BLaER1 treated with 17β-estradiol and CSF1 and Interleukin-3, amounts not matched to agents 10 nM and 100 nM (cell line): ENCODE data around the gene TRAPPC5.

Experiments
- H3K27ac ChIP-seq, 11 experiments: shearing (Covaris generic); formaldehyde crosslinking; 2 replicates each; pipeline ENCODE4 v1.8.1; 2022
- H3K27me3 ChIP-seq, 11 experiments: shearing (Covaris generic); formaldehyde crosslinking; 2 replicates each; pipeline ENCODE4 v1.8.1; 2022
- H3K36me3 ChIP-seq, 11 experiments: shearing (Covaris generic); formaldehyde crosslinking; 2 replicates each; pipeline ENCODE4 v1.8.1; 2022
- H3K4me1 ChIP-seq, 10 experiments: shearing (Covaris generic); formaldehyde crosslinking; 2 replicates each; pipeline ENCODE4 v1.8.1; 2022
- H3K4me2 ChIP-seq, 11 experiments: shearing (Covaris generic); formaldehyde crosslinking; 2 replicates each; pipeline ENCODE4 v1.8.1; 2022
- H3K4me3 ChIP-seq, 10 experiments: shearing (Covaris generic); formaldehyde crosslinking; 2 replicates each; pipeline ENCODE4 v1.8.1; 2022
- H3K9ac ChIP-seq, 11 experiments: shearing (Covaris generic); formaldehyde crosslinking; 2 replicates each; pipeline ENCODE4 v1.8.1; 2022
- H3K9me3 ChIP-seq, 11 experiments: shearing (Covaris generic); formaldehyde crosslinking; replicated peaks in 1 of 11; 2 replicates each; pipeline ENCODE4 v1.8.1; 2022
- H4K20me1 ChIP-seq, 11 experiments: shearing (Covaris generic); formaldehyde crosslinking; 2 replicates each; pipeline ENCODE4 v1.8.1; 2022
- Cebpa-rat ChIP-seq, 11 experiments: shearing (Covaris generic); IDR thresholded peaks; 2 replicates each; pipeline ENCODE4 v1.8.1; 2022

TRAPPC5 gene

DNA sequence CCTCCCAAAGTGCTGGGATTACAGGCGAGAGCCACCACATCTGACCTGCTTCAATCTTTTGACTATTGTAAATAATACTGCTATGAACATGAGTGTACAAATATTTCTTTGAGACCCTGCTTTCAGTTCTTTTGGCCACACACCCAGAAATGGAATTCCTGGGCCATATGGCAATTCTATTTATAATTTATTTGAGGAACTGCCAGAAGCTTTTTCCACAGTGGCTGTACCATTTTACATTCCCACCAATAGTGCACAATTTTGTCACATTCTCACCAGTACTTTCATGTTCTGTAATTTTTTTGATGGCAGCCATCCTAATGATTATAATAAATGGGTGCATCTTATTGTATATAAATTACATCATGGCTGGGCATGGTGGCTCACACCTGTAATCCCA, 35.0 kb downstream of the TRAPPC5 start:
- no peak overlapping the region for H3K4me3 ChIP-seq
- no peaks in the 10 kb centered on the region for H3K27me3 ChIP-seq
- H3K9me3 ChIP-seq, result peaks cover 11 to 38% (median 16%) of the 10 kb centered on the region in 11 experiments
- peak overlapping the region in 8 of 11 experiments; percentile 17 to 70 (median 57); a peak in 10 of 22 replicates for H3K27ac ChIP-seq
- no peaks in the 10 kb centered on the region for H3K36me3 ChIP-seq
- H4K20me1 ChIP-seq, result no peaks in the 10 kb centered on the region
- H3K4me1 ChIP-seq, result peaks cover 38 to 67% (median 55%) of the 10 kb centered on the region in 10 experiments
- H3K4me2 ChIP-seq, result peak overlapping the region in 9 of 11 experiments; percentile 18 to 73 (median 53); a peak in 12 of 22 replicates
- TF ChIP-seq Cebpa-rat (IDR thresholded peaks at IDR 0.05), result no peak
- H3K9ac ChIP-seq, result no peak overlapping the region

- peaks cover 46 to 67% (median 58%) of the 10 kb centered on the region in 10 experiments for H3K4me1 ChIP-seq
Observed at GRCh38 chr19:7716762-7717161, 36.1 kb downstream of the TRAPPC5 start.

GRCh38 chr19:7718668-7719067, 38.0 kb downstream of the TRAPPC5 start:
- Histone ChIP-seq H4K20me1 (no peaks in the 10 kb centered on the region), H3K9me3 (peaks cover 12 to 44% (median 18%) of the 10 kb centered on the region in 11 experiments), H3K27ac (peak overlapping the region in 2 of 11 experiments; percentile 17 to 19; a peak in 3 of 22 replicates), H3K4me1 (peaks cover 49 to 70% (median 62%) of the 10 kb centered on the region in 10 experiments), H3K27me3 (no peaks in the 10 kb centered on the region), H3K36me3 (no peaks in the 10 kb centered on the region), H3K4me2 (peak overlapping the region; percentile 48 to 81 (median 74)), H3K4me3 (no peak overlapping the region), H3K9ac (0 out of 22 replicates have a peak overlapping the region, but pooled peaks of 4 of the 11 experiments have one; percentile 2 to 23 (median 16))
- TF ChIP-seq Cebpa-rat (IDR thresholded peaks at IDR 0.05), result no peak

More at GRCh38 chr19:7716762-7717161, 36.1 kb downstream of the TRAPPC5 start:
- no peak overlapping the region for H3K27ac ChIP-seq
- H3K27me3 ChIP-seq, result no peaks in the 10 kb centered on the region
- no peaks in the 10 kb centered on the region for H4K20me1 ChIP-seq
- no peak overlapping the region for H3K4me2 ChIP-seq
- no peak for TF ChIP-seq Cebpa-rat (IDR thresholded peaks at IDR 0.05)
- H3K4me3 ChIP-seq, result no peak overlapping the region
- no peaks in the 10 kb centered on the region for H3K36me3 ChIP-seq
- no peak overlapping the region for H3K9ac ChIP-seq
- H3K9me3 ChIP-seq, result peaks cover 12 to 44% (median 18%) of the 10 kb centered on the region in 11 experiments

DNA sequence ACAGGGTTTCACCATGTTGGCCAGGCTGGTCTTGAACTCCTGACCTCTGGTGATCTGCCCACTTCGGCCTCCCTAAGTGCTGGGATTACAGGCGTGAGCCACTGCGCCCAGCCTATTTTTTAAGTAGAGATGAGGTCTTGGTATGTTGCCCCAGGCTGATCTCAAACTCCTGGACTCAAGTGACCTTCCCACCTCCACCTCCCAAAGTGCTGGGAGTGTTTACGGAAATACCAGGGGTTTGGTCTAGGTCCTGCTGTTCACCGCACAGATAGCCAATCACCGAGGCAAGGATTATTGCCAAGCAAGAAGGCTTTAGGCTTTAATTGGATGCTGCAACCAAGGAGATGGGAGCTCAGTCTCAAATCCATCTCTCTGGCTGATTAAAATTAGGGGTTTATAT, 39.7 kb downstream of the TRAPPC5 start:
- no peak for TF ChIP-seq Cebpa-rat (IDR thresholded peaks at IDR 0.05)
- H4K20me1 ChIP-seq, result no peaks in the 10 kb centered on the region
- peak overlapping the region in 9 of 11 experiments; percentile 2 to 38 (median 20); a peak in 7 of 22 replicates for H3K4me2 ChIP-seq
- peaks cover 33 to 56% (median 48%) of the 10 kb centered on the region in 10 experiments for H3K4me1 ChIP-seq
- H3K27me3 ChIP-seq, result no peaks in the 10 kb centered on the region
- no peak overlapping the region for H3K27ac ChIP-seq
- H3K9ac ChIP-seq, result no peak overlapping the region
- peaks cover 8 to 48% (median 18%) of the 10 kb centered on the region in 11 experiments for H3K9me3 ChIP-seq
- no peaks in the 10 kb centered on the region for H3K36me3 ChIP-seq
- H3K4me3 ChIP-seq, result no peak overlapping the region

GRCh38 chr19:7722231-7722651, 41.6 kb downstream of the TRAPPC5 start:
- no peak overlapping the region for H3K27ac ChIP-seq
- no peaks in the 10 kb centered on the region for H4K20me1 ChIP-seq
- H3K9me3 ChIP-seq, result peaks cover 0 to 33% (median 3%) of the 10 kb centered on the region in 11 experiments; a peak in 13 of 22 replicates
- H3K4me2 ChIP-seq, result peak overlapping the region in 8 of 11 experiments; percentile 25 to 73 (median 60); a peak in 16 of 22 replicates
- peak overlapping the region in 1 of 11 experiments; percentile 45; a peak in 2 of 22 replicates for H3K9ac ChIP-seq
- no peak overlapping the region for H3K4me3 ChIP-seq
- H3K4me1 ChIP-seq, result peaks cover 23 to 50% (median 44%) of the 10 kb centered on the region in 10 experiments
- H3K27me3 ChIP-seq, result peaks cover 0 to 8% (median under 1%) of the 10 kb centered on the region in 11 experiments; a peak in 7 of 22 replicates
- no peaks in the 10 kb centered on the region for H3K36me3 ChIP-seq
- TF ChIP-seq Cebpa-rat (IDR thresholded peaks at IDR 0.05), result no peak

GRCh38 chr19:7725791-7726190, 45.2 kb downstream of the TRAPPC5 start:
- peaks cover 28 to 44% (median 36%) of the 10 kb centered on the region in 11 experiments for H3K27me3 ChIP-seq
- H3K9me3 ChIP-seq, result peaks cover 0 to 20% (median 4%) of the 10 kb centered on the region in 11 experiments; a peak in 9 of 22 replicates
- H3K4me3 ChIP-seq, result no peak overlapping the region
- peaks cover 18 to 38% (median 21%) of the 10 kb centered on the region in 10 experiments for H3K4me1 ChIP-seq
- TF ChIP-seq Cebpa-rat (IDR thresholded peaks at IDR 0.05), result no peak
- H3K36me3 ChIP-seq, result no peaks in the 10 kb centered on the region
- no peak overlapping the region for H3K27ac ChIP-seq
- no peaks in the 10 kb centered on the region for H4K20me1 ChIP-seq
- no peak overlapping the region for H3K9ac ChIP-seq
- no peak overlapping the region for H3K4me2 ChIP-seq

GRCh38 chr19:7729211-7729610, 48.6 kb downstream of the TRAPPC5 start:
- Histone ChIP-seq H3K4me2 (peak overlapping the region in 5 of 11 experiments; percentile 35 to 69 (median 55); a peak in 8 of 22 replicates), H3K4me3 (no peak overlapping the region), H4K20me1 (no peaks in the 10 kb centered on the region), H3K9ac (no peak overlapping the region), H3K4me1 (peaks cover 0 to 53% (median 22%) of the 10 kb centered on the region in 10 experiments; a peak in 15 of 20 replicates), H3K27me3 (peaks cover 39 to 63% (median 54%) of the 10 kb centered on the region in 11 experiments), H3K27ac (no peak overlapping the region), H3K36me3 (no peaks in the 10 kb centered on the region), H3K9me3 (peaks cover 0 to 13% (median 0%) of the 10 kb centered on the region in 11 experiments; a peak in 7 of 22 replicates)
- no peak for TF ChIP-seq Cebpa-rat (IDR thresholded peaks at IDR 0.05)

GRCh38 chr19:7729831-7730285, 49.2 kb downstream of the TRAPPC5 start:
- H3K9ac ChIP-seq, result no peak overlapping the region
- H4K20me1 ChIP-seq, result no peaks in the 10 kb centered on the region
- H3K4me1 ChIP-seq, result peaks cover 0 to 60% (median 29%) of the 10 kb centered on the region in 10 experiments; a peak in 15 of 20 replicates
- no peak overlapping the region for H3K27ac ChIP-seq
- peak overlapping the region in 3 of 11 experiments; percentile 55 to 69 (median 57); a peak in 6 of 22 replicates for H3K4me2 ChIP-seq
- peaks cover 0 to 9% (median 0%) of the 10 kb centered on the region in 11 experiments; a peak in 7 of 22 replicates for H3K9me3 ChIP-seq
- H3K36me3 ChIP-seq, result no peaks in the 10 kb centered on the region
- peaks cover 39 to 63% (median 54%) of the 10 kb centered on the region in 11 experiments for H3K27me3 ChIP-seq
- TF ChIP-seq Cebpa-rat (IDR thresholded peaks at IDR 0.05), result no peak
- H3K4me3 ChIP-seq, result no peak overlapping the region
